Tibial nerve (tissue), 4 donors: ENCODE results near the gene MDP1. TPM values are rescaled to one million over a fixed set of nuclear protein-coding genes. Genes with fewer than 3 reads are reported as not detected.

ENCODE experiments used
- DNase-seq, 2 donors: peaks; one replicate each; pipeline ENCODE4 v3.0.0-alpha.2; 2019; ENCODE audit warnings: low spot score in 2 of 2
- H3K27ac ChIP-seq, 4 donors: fragments of 200-600 bp; sonication (generic) in 3 of 4; one replicate each; pipeline ENCODE4 v1.5.1; 2017 to 2019; ENCODE audit warnings: mild to moderate bottlenecking in 1 of 4
- H3K27me3 ChIP-seq, 2 donors: fragments of 200-600 bp; sonication (generic) in 1 of 2; one replicate each; pipeline versions ENCODE4 v1.5.1 to v1.6.0; 2017 to 2019
- H3K36me3 ChIP-seq, 3 donors: fragments of 200-600 bp; sonication (generic); one replicate each; pipeline ENCODE4 v1.5.1; 2018 to 2019
- H3K4me1 ChIP-seq, 4 donors: fragments of 200-600 bp; sonication (generic) in 3 of 4; one replicate each; pipeline ENCODE4 v1.5.1; 2017 to 2019
- H3K4me3 ChIP-seq, 4 donors: fragments of 200-600 bp; sonication (generic) in 3 of 4; one replicate each; pipeline ENCODE4 v1.5.1; 2017 to 2019; ENCODE audit warnings: mild to moderate bottlenecking in 1 of 4, moderate library complexity in 1 of 4
- H3K9me3 ChIP-seq, 4 donors: fragments of 200-600 bp; sonication (generic) in 3 of 4; one replicate each; pipeline ENCODE4 v1.5.1; 2017 to 2019
- EP300 ChIP-seq, 2 donors: sonication (generic); formaldehyde crosslinking; IDR thresholded peaks; one replicate each; pipeline ENCODE4 v1.6.1; 2017; ENCODE audit warnings: antibody characterized with exemption in 2 of 2, mild to moderate bottlenecking in 1 of 2
- POLR2A ChIP-seq, 2 donors: fragments of 450-650 bp; IDR thresholded peaks; one replicate each; pipeline ENCODE4 v1.6.1; 2017; ENCODE audit warnings: antibody characterized with exemption in 2 of 2, mild to moderate bottlenecking in 2 of 2, moderate library complexity in 2 of 2
- WGBS, 2 donors: methylation state at CpG; one replicate each; pipeline ENCODE4 v1.1.5; 2018; 5-methylcytosine and 5-hydroxymethylcytosine counted together
- total RNA-seq, 4 donors: library from RNA; depleted of rRNA; stranded (reverse); fragments of >200 nt; gene quantifications; one replicate each; pipeline ENCODE4 v1.1.0, GENCODE V29; 2016
- TF ChIP-seq, protein P1 (sequence below), 5 experiments: fragments of 200-600 bp in 3 of 5; fragments of 450-650 bp in 2 of 5; sonication (generic) in 3 of 5; IDR thresholded peaks; one replicate each; pipeline ENCODE4 v1.5.1; 2016 to 2019; ENCODE audit warnings: antibody characterized with exemption in 5 of 5, mild to moderate bottlenecking in 3 of 5, moderate library complexity in 2 of 5

The MDP1 gene
- total RNA-seq, 4 donors from 2014 or later = 16.5 to 48.3 (median 28.9) TPM

DNA sequence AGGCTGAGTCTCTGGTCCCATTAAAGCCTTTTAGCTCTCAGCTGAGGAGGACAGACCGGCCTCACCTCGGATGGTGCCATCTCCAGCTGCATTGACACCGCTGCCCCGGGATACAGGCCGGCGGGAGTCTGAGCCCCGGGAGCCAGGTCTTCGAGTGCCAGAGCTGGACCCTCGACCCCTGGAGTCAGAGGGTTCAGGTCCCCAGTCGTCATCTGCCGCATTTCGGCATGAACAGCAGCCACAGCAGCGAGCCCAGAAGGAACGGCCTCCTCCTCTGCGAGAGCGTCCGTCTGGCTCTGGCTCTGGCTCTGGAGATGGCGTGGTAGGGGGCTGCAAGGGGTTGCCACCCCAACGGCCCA, 46.1 kb upstream of the MDP1 start:
- TF ChIP-seq POLR2A (IDR thresholded peaks at IDR 0.05) = no peak
- TF ChIP-seq, protein P1, sequence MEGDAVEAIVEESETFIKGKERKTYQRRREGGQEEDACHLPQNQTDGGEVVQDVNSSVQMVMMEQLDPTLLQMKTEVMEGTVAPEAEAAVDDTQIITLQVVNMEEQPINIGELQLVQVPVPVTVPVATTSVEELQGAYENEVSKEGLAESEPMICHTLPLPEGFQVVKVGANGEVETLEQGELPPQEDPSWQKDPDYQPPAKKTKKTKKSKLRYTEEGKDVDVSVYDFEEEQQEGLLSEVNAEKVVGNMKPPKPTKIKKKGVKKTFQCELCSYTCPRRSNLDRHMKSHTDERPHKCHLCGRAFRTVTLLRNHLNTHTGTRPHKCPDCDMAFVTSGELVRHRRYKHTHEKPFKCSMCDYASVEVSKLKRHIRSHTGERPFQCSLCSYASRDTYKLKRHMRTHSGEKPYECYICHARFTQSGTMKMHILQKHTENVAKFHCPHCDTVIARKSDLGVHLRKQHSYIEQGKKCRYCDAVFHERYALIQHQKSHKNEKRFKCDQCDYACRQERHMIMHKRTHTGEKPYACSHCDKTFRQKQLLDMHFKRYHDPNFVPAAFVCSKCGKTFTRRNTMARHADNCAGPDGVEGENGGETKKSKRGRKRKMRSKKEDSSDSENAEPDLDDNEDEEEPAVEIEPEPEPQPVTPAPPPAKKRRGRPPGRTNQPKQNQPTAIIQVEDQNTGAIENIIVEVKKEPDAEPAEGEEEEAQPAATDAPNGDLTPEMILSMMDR (IDR thresholded peaks at IDR 0.05) = no peak
- no peak for TF ChIP-seq EP300 (IDR thresholded peaks at IDR 0.05)
- no peaks in the 10 kb centered on the region for H3K27me3 ChIP-seq
- DNase-seq = no peak
- peaks cover 0 to 12% (median 0%) of the 10 kb centered on the region in 4 donors for H3K4me1 ChIP-seq
- no peaks in the 10 kb centered on the region for H3K9me3 ChIP-seq
- H3K36me3 ChIP-seq = peaks cover 0 to 79% (median 1%) of the 10 kb centered on the region in 3 donors
- no peak overlapping the region for H3K4me3 ChIP-seq
- 92 to 94% methylated on average over 18 to 19 of the region's 19 CpGs for WGBS, 2 donors
- H3K27ac ChIP-seq = no peak overlapping the region

DNA sequence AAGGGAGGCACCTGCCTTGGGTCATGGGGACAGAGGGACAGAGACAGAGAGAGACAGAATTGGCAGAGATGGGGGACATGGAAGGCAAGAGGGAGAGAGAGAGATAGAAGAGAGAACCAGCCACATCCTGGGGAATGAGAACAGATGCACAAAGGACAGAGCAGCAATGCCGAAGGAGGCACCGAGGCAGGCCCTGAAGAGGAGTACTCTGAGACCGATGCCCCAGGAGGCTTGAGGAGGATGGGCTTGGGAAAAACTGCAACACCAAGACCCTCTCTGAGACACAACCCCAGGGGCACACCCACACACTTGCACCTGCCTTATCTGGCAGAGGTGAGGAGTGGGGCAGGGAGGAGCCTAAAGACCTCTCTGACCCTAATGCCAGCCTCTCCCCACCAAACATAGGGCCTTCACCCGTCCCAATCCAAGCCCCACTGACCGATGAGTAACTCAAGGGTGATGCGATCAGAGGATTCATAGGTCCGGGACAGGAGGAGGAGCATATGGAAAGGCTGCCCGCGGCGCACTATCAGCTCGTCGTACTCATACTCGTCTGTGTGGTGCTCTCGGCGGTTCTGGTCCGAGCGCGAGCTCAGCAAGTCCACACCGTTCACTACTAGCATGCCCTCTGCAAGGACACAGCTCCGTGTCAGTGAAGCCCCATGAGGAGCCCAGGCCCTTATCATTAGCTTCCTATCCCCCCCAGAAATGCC, 45.5 kb upstream of the MDP1 start:
- H3K4me3 ChIP-seq = no peak overlapping the region
- peaks cover 0 to 74% (median 0%) of the 10 kb centered on the region in 3 donors for H3K36me3 ChIP-seq
- DNase-seq = no peak
- WGBS, 2 donors = 89 to 92% methylated on average over 20 of the region's 20 CpGs
- no peak overlapping the region for H3K27ac ChIP-seq
- H3K4me1 ChIP-seq = peaks cover 0 to 12% (median 0%) of the 10 kb centered on the region in 4 donors
- TF ChIP-seq EP300 (IDR thresholded peaks at IDR 0.05) = no peak
- TF ChIP-seq, protein P1 (IDR thresholded peaks at IDR 0.05) = no peak
- TF ChIP-seq POLR2A (IDR thresholded peaks at IDR 0.05) = no peak
- H3K9me3 ChIP-seq = no peaks in the 10 kb centered on the region
- no peaks in the 10 kb centered on the region for H3K27me3 ChIP-seq

DNA sequence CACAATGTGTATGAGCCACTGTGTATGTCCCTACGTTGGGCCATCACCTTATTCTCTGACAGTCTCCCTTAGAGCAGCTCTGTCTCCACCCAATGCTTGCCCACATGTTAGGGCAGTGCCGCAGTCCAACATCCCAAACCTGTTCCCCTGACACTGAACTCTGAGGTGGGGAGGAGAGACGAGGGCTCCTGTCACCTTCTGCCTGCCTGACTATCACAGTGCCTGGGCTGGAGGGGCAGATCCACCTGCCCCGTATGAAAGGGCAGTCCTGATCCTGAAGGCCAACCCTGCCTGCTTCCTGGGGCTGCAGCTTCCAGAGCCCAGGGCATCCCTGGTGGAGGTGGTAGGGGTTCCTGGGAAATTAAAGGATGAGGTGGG, 44.9 kb upstream of the MDP1 start:
- DNase-seq = no peak
- Histone ChIP-seq H3K27me3 (no peaks in the 10 kb centered on the region), H3K9me3 (no peaks in the 10 kb centered on the region), H3K4me3 (no peak overlapping the region), H3K27ac (peak overlapping the region in 1 of 4 donors; percentile 72), H3K36me3 (peaks cover 0 to 71% (median 0%) of the 10 kb centered on the region in 3 donors), H3K4me1 (peaks cover 0 to 12% (median 0%) of the 10 kb centered on the region in 4 donors)
- 68 to 76% methylated on average over 3 to 4 of the region's 4 CpGs for WGBS, 2 donors
- TF ChIP-seq, protein P1 (IDR thresholded peaks at IDR 0.05) = no peak
- TF ChIP-seq POLR2A (IDR thresholded peaks at IDR 0.05) = no peak
- TF ChIP-seq EP300 (IDR thresholded peaks at IDR 0.05) = no peak

DNA sequence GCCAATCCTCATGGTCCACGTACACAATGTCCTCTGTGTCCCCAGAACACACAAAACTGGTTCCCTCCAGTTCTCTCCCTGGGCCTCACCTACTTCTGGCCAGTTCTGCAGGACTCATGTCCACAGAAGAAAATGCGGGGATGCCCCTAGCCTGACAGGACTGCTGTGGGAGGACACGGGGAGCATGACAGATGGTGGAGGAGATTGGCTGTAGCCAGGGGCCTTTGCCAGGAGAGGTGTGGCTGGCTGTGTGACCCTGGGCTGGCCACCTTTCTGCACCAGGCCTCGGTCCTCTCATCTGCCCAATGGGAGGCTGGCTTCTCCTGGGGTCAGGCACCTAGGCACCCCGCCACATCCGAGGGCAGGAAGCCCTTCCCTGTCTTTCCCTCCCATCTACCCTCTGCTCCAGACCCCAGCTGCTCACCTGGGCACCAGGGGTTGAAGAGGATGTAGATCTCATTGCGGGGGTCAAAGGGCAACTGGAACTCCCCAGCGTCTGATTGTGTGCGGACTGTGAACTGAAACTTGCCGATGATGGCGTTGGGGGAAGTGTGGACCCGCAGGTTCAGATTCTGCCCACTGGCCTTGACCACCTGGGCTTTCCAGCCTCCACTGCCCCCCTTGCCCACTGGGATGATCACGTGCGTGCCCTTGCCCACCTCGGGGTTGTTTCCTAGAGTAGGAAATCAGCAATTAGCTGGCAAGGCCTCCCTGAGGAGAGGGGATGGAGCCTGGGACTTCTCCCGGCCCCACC, 44.3 kb upstream of the MDP1 start:
- 83 to 87% methylated on average over 15 to 16 of the region's 16 CpGs for WGBS, 2 donors
- Histone ChIP-seq H3K9me3 (no peaks in the 10 kb centered on the region), H3K4me3 (no peak overlapping the region), H3K27ac (peak overlapping the region in 2 of 4 donors; percentile 50 to 72), H3K27me3 (no peaks in the 10 kb centered on the region), H3K4me1 (peaks cover 0 to 12% (median 0%) of the 10 kb centered on the region in 4 donors), H3K36me3 (peaks cover 0 to 71% (median 0%) of the 10 kb centered on the region in 3 donors)
- TF ChIP-seq POLR2A (IDR thresholded peaks at IDR 0.05) (no peak), EP300 (IDR thresholded peaks at IDR 0.05) (no peak)
- TF ChIP-seq, protein P1 (IDR thresholded peaks at IDR 0.05) = no peak
- no peak for DNase-seq
